ENCODE results near the gene CDH15. TPM values are rescaled to one million over a fixed set of nuclear protein-coding genes. Genes with fewer than 3 reads are reported as not detected.

Gene CDH15
- polyA plus RNA-seq, 1 donor from 2014 or later, result not detected

DNA sequence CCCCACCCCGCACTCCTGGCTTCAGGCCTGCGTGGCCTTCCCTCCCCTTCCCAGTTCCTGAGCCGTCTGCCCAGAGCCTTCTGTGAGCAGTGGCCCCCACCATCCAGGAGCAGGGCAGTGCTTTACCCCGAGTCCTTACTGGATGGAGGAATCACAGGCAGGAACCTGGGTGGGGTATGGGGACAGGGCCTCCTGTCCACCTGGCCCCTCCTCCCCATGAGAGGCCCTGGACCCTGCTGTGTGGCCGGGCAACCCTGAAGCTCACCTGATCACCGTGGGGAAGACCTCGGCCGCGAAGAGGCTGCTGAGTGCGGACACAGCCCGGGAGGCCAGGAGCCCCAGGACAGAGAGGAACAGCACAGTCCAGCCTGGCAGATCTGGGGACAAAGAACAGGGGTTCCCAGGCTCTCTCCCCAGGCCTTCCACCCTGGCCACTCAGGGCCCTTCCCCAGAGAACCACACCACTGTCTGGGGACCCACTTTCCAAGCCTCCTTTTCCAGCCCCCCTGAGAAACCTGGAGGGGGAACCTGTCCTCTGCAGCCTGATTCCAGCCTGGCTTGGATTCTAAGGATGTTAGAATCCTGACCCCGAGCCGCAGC, 25.6 kb downstream of the CDH15 start:
- Histone ChIP-seq H3K9me3 (ENCODE audit: low read length) (no peaks in the 10 kb centered on the region), H3K27me3 (ENCODE audit: insufficient read depth, low read depth, low read length) (peaks cover 28% of the 10 kb centered on the region), H4K20me1 (ENCODE audit: insufficient read depth) (no peaks in the 10 kb centered on the region), H2AFZ (ENCODE audit: low read depth, low read length) (no peak overlapping the region), H3K9ac (ENCODE audit: low read length) (no peak overlapping the region), H3K36me3 (ENCODE audit: insufficient read depth, low read length) (no peaks in the 10 kb centered on the region), H3K27ac (ENCODE audit: low read length) (no peak overlapping the region), H3K79me2 (replicated peaks; ENCODE audit: insufficient read depth, low read length) (no peaks in the 10 kb centered on the region), H3K4me3 (ENCODE audit: low read length) (no peak overlapping the region), H3K4me2 (ENCODE audit: low read length) (no peak overlapping the region), H3F3A (ENCODE audit: insufficient read depth, low read length, poor library complexity, severe bottlenecking) (no peaks in the 10 kb centered on the region), H3K9me2 (ENCODE audit: insufficient read depth, low read length) (no peaks in the 10 kb centered on the region)
- TF ChIP-seq EZH2 (IDR thresholded peaks at IDR 0.05; ENCODE audit: borderline replicate concordance, insufficient read depth, low read length, poor library complexity, severe bottlenecking) (no peak), TAF1 (IDR thresholded peaks at IDR 0.05; ENCODE audit: low read depth) (no peak)

DNA sequence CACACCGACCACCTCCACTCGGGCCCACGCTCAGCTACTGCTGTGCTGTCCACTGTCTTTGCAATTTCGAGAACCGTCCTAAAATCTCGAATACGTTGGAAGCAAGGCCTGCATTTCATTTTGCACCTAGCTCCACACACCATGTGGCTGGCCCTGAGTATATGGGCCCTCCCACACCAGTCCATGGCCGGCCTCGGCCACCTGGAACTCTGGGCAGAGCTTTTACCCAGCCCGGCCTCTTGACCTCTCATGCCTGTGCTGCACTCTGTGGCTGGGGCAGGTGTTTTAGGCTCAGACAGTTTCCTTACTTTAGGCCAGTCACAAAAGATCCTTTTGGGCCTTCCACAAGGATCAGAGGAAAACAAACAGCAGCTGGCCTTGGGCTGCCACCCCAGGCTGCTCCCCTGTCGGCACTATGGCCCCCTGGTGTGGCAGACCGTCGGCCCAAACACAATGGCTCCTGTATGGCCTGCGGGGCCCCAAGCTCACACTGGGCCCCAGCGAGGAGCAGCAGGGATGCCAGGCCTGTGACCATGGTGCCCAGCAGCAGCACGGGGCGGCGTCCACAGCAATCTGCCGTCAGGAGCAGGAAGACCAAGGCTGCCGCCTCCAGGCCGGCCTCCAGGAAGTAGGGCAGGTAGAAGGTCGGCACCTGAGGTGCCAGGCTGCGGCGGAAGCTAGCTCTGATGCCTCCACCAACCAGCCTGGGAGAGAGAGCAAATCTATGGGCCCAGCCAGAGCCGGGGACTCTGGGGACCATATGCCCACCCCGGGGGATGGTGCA, 26.3 kb downstream of the CDH15 start:
- H3K27ac ChIP-seq (ENCODE audit: low read length), result no peak overlapping the region
- peaks cover 4% of the 10 kb centered on the region for H3K9me3 ChIP-seq (ENCODE audit: low read length)

DNA sequence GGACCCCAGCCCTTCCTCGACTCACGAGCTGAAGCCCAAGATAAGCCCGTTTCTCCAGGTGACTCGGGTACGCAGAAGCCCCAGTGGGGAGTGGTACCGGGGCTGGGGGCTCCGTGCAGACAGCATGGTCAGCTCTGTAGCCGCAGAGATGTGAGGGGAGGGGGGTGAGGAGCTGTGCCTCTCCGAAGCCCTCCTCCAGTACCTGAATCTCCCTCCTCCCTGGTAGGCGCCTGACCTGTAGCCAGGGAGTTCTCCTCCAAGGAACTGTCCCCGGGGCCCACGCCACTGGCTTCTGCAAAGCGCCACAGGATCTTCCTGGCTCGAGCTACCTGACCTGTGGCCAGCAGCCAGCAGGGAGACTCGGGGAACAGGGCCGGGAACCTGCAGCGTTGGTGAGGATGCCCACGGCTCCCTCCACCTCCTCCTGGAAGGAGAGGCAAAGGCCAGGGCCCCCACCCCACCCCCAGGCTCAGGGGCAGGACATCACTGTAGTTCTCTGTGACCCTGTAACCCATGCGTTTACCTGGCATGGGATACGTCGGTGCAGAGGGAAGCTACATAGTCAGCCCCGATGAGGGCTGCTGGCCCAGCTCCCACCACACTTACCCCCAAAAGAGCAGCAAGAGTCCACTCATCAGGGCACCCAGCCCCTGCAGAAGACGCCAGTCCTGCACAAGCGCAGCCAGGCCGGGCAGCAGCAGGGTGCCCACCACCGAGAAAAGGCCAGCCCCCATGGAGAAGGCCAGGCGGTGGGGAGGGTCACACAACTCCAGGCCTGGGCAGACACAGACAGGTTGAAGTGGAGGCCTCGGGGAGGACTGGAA, 27.1 kb downstream of the CDH15 start:
- TF ChIP-seq RAD21 (conservative IDR thresholded peaks at IDR 0.05), result no peak
- TF ChIP-seq MXI1 (conservative IDR thresholded peaks at IDR 0.05; ENCODE audit: poor library complexity, severe bottlenecking), result no peak
- no peak for TF ChIP-seq EP300 (conservative IDR thresholded peaks at IDR 0.05; ENCODE audit: poor library complexity, severe bottlenecking)
- no peak for TF ChIP-seq SMC3 (conservative IDR thresholded peaks at IDR 0.05; ENCODE audit: poor library complexity)
- TF ChIP-seq POLR2AphosphoS5 (IDR thresholded peaks at IDR 0.05), result no peak
- no peak for TF ChIP-seq TAF1 (IDR thresholded peaks at IDR 0.05; ENCODE audit: low read depth)
- TF ChIP-seq EZH2 (IDR thresholded peaks at IDR 0.05; ENCODE audit: borderline replicate concordance, insufficient read depth, low read length, poor library complexity, severe bottlenecking), result no peak
- TF ChIP-seq CTCF (IDR thresholded peaks at IDR 0.05; ENCODE audit: poor library complexity, severe bottlenecking), result no peak
- TF ChIP-seq, protein P1, sequence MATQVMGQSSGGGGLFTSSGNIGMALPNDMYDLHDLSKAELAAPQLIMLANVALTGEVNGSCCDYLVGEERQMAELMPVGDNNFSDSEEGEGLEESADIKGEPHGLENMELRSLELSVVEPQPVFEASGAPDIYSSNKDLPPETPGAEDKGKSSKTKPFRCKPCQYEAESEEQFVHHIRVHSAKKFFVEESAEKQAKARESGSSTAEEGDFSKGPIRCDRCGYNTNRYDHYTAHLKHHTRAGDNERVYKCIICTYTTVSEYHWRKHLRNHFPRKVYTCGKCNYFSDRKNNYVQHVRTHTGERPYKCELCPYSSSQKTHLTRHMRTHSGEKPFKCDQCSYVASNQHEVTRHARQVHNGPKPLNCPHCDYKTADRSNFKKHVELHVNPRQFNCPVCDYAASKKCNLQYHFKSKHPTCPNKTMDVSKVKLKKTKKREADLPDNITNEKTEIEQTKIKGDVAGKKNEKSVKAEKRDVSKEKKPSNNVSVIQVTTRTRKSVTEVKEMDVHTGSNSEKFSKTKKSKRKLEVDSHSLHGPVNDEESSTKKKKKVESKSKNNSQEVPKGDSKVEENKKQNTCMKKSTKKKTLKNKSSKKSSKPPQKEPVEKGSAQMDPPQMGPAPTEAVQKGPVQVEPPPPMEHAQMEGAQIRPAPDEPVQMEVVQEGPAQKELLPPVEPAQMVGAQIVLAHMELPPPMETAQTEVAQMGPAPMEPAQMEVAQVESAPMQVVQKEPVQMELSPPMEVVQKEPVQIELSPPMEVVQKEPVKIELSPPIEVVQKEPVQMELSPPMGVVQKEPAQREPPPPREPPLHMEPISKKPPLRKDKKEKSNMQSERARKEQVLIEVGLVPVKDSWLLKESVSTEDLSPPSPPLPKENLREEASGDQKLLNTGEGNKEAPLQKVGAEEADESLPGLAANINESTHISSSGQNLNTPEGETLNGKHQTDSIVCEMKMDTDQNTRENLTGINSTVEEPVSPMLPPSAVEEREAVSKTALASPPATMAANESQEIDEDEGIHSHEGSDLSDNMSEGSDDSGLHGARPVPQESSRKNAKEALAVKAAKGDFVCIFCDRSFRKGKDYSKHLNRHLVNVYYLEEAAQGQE (IDR thresholded peaks at IDR 0.05; ENCODE audit: borderline replicate concordance), result no peak

More for the DNA sequence above, 26.3 kb downstream of the CDH15 start:
- no peak overlapping the region for H3K9ac ChIP-seq (ENCODE audit: low read length)
- no peak overlapping the region for H3K4me2 ChIP-seq (ENCODE audit: low read length)
- H3K27me3 ChIP-seq (ENCODE audit: insufficient read depth, low read depth, low read length), result peaks cover 33% of the 10 kb centered on the region
- no peaks in the 10 kb centered on the region for H3K9me2 ChIP-seq (ENCODE audit: insufficient read depth, low read length)
- TF ChIP-seq MXI1 (conservative IDR thresholded peaks at IDR 0.05; ENCODE audit: poor library complexity, severe bottlenecking), result no peak
- no peak for TF ChIP-seq EZH2 (IDR thresholded peaks at IDR 0.05; ENCODE audit: borderline replicate concordance, insufficient read depth, low read length, poor library complexity, severe bottlenecking)
- H2AFZ ChIP-seq (ENCODE audit: low read depth, low read length), result no peak overlapping the region
- H3K36me3 ChIP-seq (ENCODE audit: insufficient read depth, low read length), result no peaks in the 10 kb centered on the region
- H3K79me2 ChIP-seq (replicated peaks; ENCODE audit: insufficient read depth, low read length), result no peaks in the 10 kb centered on the region
- H3F3A ChIP-seq (ENCODE audit: insufficient read depth, low read length, poor library complexity, severe bottlenecking), result no peaks in the 10 kb centered on the region
- no peak overlapping the region for H3K4me3 ChIP-seq (ENCODE audit: low read length)
- H4K20me1 ChIP-seq (ENCODE audit: insufficient read depth), result no peaks in the 10 kb centered on the region

More for the DNA sequence above, 27.1 kb downstream of the CDH15 start:
- H3K4me3 ChIP-seq (ENCODE audit: low read length), result no peak overlapping the region
- H3K9me2 ChIP-seq (ENCODE audit: insufficient read depth, low read length), result no peaks in the 10 kb centered on the region
- no peak overlapping the region for H2AFZ ChIP-seq (ENCODE audit: low read depth, low read length)
- peaks cover 6% of the 10 kb centered on the region for H3K9me3 ChIP-seq (ENCODE audit: low read length)
- H3F3A ChIP-seq (ENCODE audit: insufficient read depth, low read length, poor library complexity, severe bottlenecking), result no peaks in the 10 kb centered on the region
- no peak overlapping the region for H3K27ac ChIP-seq (ENCODE audit: low read length)
- H4K20me1 ChIP-seq (ENCODE audit: insufficient read depth), result no peaks in the 10 kb centered on the region
- H3K4me2 ChIP-seq (ENCODE audit: low read length), result no peak overlapping the region
- no peaks in the 10 kb centered on the region for H3K79me2 ChIP-seq (replicated peaks; ENCODE audit: insufficient read depth, low read length)
- no peaks in the 10 kb centered on the region for H3K36me3 ChIP-seq (ENCODE audit: insufficient read depth, low read length)
- H3K9ac ChIP-seq (ENCODE audit: low read length), result no peak overlapping the region
- H3K27me3 ChIP-seq (ENCODE audit: insufficient read depth, low read depth, low read length), result peaks cover 41% of the 10 kb centered on the region

Measured in neural cell (in vitro differentiated cells).